ENCODE data around the gene NISCH. TPM values are rescaled to one million over a fixed set of nuclear protein-coding genes. Genes with fewer than 3 reads are reported as not detected.

The NISCH gene
- total RNA-seq, 1 experiment from 2014 or later = 104 TPM

DNA sequence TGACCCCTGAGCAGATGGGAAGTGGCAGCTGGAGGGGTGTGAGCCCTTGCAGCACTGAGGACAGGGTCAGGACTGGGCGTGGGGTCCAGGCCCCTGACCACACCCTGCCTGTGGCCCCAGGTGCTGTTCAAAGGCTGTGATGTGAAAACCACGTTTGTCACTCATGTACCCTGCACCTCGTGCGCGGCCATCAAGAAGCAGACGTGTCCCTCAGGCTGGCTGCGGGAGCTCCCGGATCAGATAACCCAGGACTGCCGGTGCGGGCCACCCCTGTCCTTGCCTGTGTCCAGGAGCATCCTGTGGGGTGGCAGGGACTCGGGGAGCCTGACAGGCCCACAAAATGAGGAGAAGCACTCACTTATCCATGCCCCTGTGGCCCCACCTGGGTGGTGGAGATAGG is 45.6 kb downstream of the NISCH start:
- Histone ChIP-seq H2AK5ac (ENCODE audit: insufficient read length, low read length) (no peak overlapping the region), H3K23ac (ENCODE audit: insufficient read length, low read depth, low read length) (no peak overlapping the region), H3K18ac (ENCODE audit: insufficient read length, low read depth, low read length) (no peak overlapping the region), H3K9ac (ENCODE audit: extremely low read depth, insufficient read length, low read length) (no peak overlapping the region), H4K5ac (ENCODE audit: insufficient read length, low read depth, low read length) (no peak overlapping the region), H2BK120ac (ENCODE audit: low read depth, low read length, poor library complexity, severe bottlenecking) (no peak overlapping the region), H3K79me2 (ENCODE audit: insufficient read depth, low read length) (no peaks in the 10 kb centered on the region), H2BK12ac (ENCODE audit: insufficient read length, low read depth, low read length) (no peak overlapping the region), H3K9me3 (ENCODE audit: control insufficient read depth, low read depth, low read length) (no peaks in the 10 kb centered on the region), H4K91ac (ENCODE audit: insufficient read length, low read depth, low read length) (no peak overlapping the region), H3T11ph (ENCODE audit: low read length) (no peak overlapping the region), H2BK15ac (ENCODE audit: low read depth, low read length) (no peak overlapping the region), H3K56ac (ENCODE audit: insufficient read length, low read depth, low read length) (no peak overlapping the region), H2AFZ (ENCODE audit: low read length) (no peak overlapping the region), H2BK20ac (ENCODE audit: low read depth, low read length, poor library complexity, severe bottlenecking) (no peak overlapping the region), H3K27ac (ENCODE audit: insufficient read length, low read depth, low read length) (no peak overlapping the region), H3K27me3 (ENCODE audit: insufficient read depth, low read length) (no peaks in the 10 kb centered on the region), H4K20me1 (ENCODE audit: control insufficient read depth, insufficient read depth, insufficient read length) (no peaks in the 10 kb centered on the region), H3K14ac (ENCODE audit: insufficient read depth, low read length) (no peak overlapping the region), H3K4ac (ENCODE audit: low read depth, low read length) (no peak overlapping the region), H2BK5ac (ENCODE audit: insufficient read length, low read length) (no peak overlapping the region), H3K79me1 (ENCODE audit: insufficient read depth, low read depth, low read length, poor library complexity, severe bottlenecking) (no peaks in the 10 kb centered on the region), H4K8ac (replicated peaks; ENCODE audit: insufficient read length, low read depth, low read length) (no peak overlapping the region), H3K23me2 (ENCODE audit: insufficient read length, low read depth, low read length, poor library complexity, severe bottlenecking) (no peaks in the 10 kb centered on the region), H3K4me1 (ENCODE audit: insufficient read depth, low read length) (no peaks in the 10 kb centered on the region; the same call in 1 of the 2 replicates), H3K4me2 (ENCODE audit: insufficient read depth, insufficient read length, low read length) (no peak overlapping the region)
- DNase-seq = no peak
- H3K4me3 Mint-ChIP-seq = no peak overlapping the region
- H3K27ac Mint-ChIP-seq = no peak overlapping the region
- no CpG with 5 or more reads among the region's 11 CpGs for WGBS (ENCODE audit: extremely low coverage, insufficient read length, low lambda C conversion rate)
- TF ChIP-seq, protein P1, sequence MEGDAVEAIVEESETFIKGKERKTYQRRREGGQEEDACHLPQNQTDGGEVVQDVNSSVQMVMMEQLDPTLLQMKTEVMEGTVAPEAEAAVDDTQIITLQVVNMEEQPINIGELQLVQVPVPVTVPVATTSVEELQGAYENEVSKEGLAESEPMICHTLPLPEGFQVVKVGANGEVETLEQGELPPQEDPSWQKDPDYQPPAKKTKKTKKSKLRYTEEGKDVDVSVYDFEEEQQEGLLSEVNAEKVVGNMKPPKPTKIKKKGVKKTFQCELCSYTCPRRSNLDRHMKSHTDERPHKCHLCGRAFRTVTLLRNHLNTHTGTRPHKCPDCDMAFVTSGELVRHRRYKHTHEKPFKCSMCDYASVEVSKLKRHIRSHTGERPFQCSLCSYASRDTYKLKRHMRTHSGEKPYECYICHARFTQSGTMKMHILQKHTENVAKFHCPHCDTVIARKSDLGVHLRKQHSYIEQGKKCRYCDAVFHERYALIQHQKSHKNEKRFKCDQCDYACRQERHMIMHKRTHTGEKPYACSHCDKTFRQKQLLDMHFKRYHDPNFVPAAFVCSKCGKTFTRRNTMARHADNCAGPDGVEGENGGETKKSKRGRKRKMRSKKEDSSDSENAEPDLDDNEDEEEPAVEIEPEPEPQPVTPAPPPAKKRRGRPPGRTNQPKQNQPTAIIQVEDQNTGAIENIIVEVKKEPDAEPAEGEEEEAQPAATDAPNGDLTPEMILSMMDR (conservative IDR thresholded peaks at IDR 0.05) = no peak
- peaks cover 10 to 15% of the 10 kb centered on the region in 2 experiments for H3K4me1 Mint-ChIP-seq
- H3K9me3 Mint-ChIP-seq = no peaks in the 10 kb centered on the region
- no peaks in the 10 kb centered on the region for H3K36me3 Mint-ChIP-seq (ENCODE audit: insufficient read depth in 1 of 3, low read depth in 3 of 3)
- no peaks in the 10 kb centered on the region; the same call in 1 of the 2 replicates for H3K27me3 Mint-ChIP-seq (ENCODE audit: low read depth)

Data from H9 (cell line).